Mesothelial cell of epicardium (in vitro differentiated cells): ENCODE results near the gene MACROD2. TPM values are rescaled to one million over a fixed set of nuclear protein-coding genes. Genes with fewer than 3 reads are reported as not detected.

Experiments
- DNase-seq, 2 experiments: peaks; one replicate each; pipeline ENCODE4 v3.0.0; 2021; ENCODE audit warnings: low spot score in 2 of 2; ENCODE audit not compliant: unreplicated experiment in 2 of 2
- H3K27ac Mint-ChIP-seq: 2 replicates; pipeline ENCODE4 v1.8.0; 2021; ENCODE audit warnings: mixed read lengths
- H3K27me3 Mint-ChIP-seq: 2 replicates; pipeline ENCODE4 v1.8.0; 2021; ENCODE audit warnings: low read depth, mixed read lengths
- H3K36me3 Mint-ChIP-seq: 2 replicates; pipeline ENCODE4 v1.8.0; 2021; ENCODE audit warnings: mixed read lengths
- H3K4me1 Mint-ChIP-seq: 2 replicates; pipeline ENCODE4 v1.8.0; 2021; ENCODE audit warnings: mixed read lengths
- H3K4me3 Mint-ChIP-seq: 2 replicates; pipeline ENCODE4 v1.8.0; 2021; ENCODE audit warnings: mild to moderate bottlenecking, moderate library complexity, mixed read lengths
- H3K9me3 Mint-ChIP-seq: 2 replicates; pipeline ENCODE4 v1.8.0; 2021; ENCODE audit warnings: mixed read lengths
- total RNA-seq: library from RNA; stranded (reverse); gene quantifications from 3 replicates; pipeline ENCODE4 v1.2.1, GENCODE V29; 2021
- TF ChIP-seq, protein P1 (sequence below): fragments of 200-600 bp; sonication (generic); IDR thresholded peaks from one replicate; pipeline ENCODE4 v1.5.0; 2021; ENCODE audit warnings: antibody characterized with exemption; ENCODE audit not compliant: unreplicated experiment

Gene MACROD2
- total RNA-seq, 1 donor from 2014 or later, result 10.0 TPM

DNA sequence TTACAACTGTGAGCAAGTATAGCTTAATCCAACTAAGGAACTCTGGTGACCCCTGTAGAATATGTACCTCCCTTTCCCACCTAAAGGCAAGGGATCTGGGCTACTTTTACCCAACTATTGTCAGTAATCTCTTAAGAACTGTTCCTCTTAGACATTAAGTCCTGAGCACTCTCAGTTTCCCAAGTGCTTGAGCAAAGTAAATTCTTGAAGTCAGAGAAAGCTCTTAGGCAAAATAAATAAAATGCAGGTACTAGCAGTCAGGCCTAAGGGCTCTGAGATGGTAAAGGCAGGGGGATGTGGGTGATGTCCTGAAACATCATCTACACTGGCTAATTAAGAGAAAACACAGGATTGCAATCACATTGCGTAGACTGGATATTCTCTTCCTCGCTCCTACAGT is 788.5 kb downstream of the MACROD2 start:
- Mint-ChIP-seq H3K4me3 (no peak overlapping the region), H3K36me3 (no peaks in the 10 kb centered on the region), H3K27ac (no peak overlapping the region), H3K4me1 (peaks cover 35% of the 10 kb centered on the region), H3K27me3 (no peaks in the 10 kb centered on the region), H3K9me3 (no peaks in the 10 kb centered on the region)
- DNase-seq, result no peak
- TF ChIP-seq, protein P1, sequence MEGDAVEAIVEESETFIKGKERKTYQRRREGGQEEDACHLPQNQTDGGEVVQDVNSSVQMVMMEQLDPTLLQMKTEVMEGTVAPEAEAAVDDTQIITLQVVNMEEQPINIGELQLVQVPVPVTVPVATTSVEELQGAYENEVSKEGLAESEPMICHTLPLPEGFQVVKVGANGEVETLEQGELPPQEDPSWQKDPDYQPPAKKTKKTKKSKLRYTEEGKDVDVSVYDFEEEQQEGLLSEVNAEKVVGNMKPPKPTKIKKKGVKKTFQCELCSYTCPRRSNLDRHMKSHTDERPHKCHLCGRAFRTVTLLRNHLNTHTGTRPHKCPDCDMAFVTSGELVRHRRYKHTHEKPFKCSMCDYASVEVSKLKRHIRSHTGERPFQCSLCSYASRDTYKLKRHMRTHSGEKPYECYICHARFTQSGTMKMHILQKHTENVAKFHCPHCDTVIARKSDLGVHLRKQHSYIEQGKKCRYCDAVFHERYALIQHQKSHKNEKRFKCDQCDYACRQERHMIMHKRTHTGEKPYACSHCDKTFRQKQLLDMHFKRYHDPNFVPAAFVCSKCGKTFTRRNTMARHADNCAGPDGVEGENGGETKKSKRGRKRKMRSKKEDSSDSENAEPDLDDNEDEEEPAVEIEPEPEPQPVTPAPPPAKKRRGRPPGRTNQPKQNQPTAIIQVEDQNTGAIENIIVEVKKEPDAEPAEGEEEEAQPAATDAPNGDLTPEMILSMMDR, result no peak

GRCh38 chr20:14785065-14785743 is 789.9 kb downstream of the MACROD2 start:
- Mint-ChIP-seq H3K27me3 (no peaks in the 10 kb centered on the region), H3K9me3 (no peaks in the 10 kb centered on the region), H3K4me3 (no peak overlapping the region), H3K27ac (peak overlapping the region; percentile 48), H3K4me1 (peaks cover 34% of the 10 kb centered on the region), H3K36me3 (no peaks in the 10 kb centered on the region)
- DNase-seq, result no peak
- TF ChIP-seq, protein P1, result no peak

GRCh38 chr20:14790190-14790589 is 794.9 kb downstream of the MACROD2 start:
- peaks cover 24% of the 10 kb centered on the region for H3K4me1 Mint-ChIP-seq
- no peaks in the 10 kb centered on the region for H3K36me3 Mint-ChIP-seq
- peaks cover 5% of the 10 kb centered on the region for H3K9me3 Mint-ChIP-seq
- TF ChIP-seq, protein P1, result no peak
- no peak overlapping the region for H3K4me3 Mint-ChIP-seq
- no peaks in the 10 kb centered on the region for H3K27me3 Mint-ChIP-seq
- no peak overlapping the region for H3K27ac Mint-ChIP-seq
- DNase-seq, result no peak

DNA sequence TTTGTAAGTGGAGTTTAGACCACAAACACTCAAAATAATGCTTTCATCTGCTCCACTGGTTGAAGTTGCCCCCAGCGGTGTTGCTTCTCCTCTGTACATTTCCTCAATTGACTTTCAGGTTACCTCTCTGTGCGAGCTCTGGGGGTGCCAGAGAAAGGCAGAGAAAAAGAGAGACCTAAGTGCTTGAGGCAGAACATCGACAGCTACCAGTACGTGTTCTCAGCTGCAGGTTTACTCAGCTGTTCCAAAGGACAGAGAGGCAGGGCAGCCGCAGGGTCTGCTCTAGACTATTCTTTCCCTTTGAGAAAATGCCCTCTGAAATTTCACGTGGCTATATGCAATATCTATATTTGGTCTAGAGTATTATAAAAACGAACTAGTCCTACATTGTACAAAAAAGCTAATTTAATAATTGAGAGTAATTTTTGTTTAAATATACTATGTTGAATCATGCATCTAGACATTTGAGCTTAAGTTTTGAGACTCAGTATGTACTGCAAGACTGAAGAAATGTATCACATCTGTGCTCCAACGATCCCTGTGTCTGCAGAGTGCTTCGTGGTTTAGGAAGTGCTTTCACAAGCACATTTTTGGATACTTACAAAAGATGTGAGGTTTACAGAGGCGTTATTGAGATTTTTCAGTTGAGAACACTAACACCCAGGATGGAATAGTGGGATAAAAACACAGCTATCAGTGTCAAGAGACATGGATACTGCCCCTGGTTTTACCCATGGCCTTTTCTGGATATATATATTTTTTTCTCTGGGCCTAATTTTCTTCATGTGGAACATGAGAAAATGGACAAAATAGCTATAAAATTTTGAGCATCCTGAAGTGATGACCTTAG is 795.7 kb downstream of the MACROD2 start:
- Mint-ChIP-seq H3K27me3 (no peaks in the 10 kb centered on the region), H3K9me3 (peaks cover 7% of the 10 kb centered on the region), H3K36me3 (no peaks in the 10 kb centered on the region), H3K27ac (no peak overlapping the region), H3K4me1 (peaks cover 18% of the 10 kb centered on the region), H3K4me3 (no peak overlapping the region)
- no peak for DNase-seq
- TF ChIP-seq, protein P1, result no peak

GRCh38 chr20:14792915-14793314 is 797.6 kb downstream of the MACROD2 start:
- TF ChIP-seq, protein P1, result no peak
- Mint-ChIP-seq H3K27ac (no peak overlapping the region), H3K27me3 (no peaks in the 10 kb centered on the region), H3K9me3 (peaks cover 7% of the 10 kb centered on the region), H3K4me3 (no peak overlapping the region), H3K36me3 (no peaks in the 10 kb centered on the region), H3K4me1 (peaks cover 3% of the 10 kb centered on the region)
- DNase-seq, result no peak
